ENCODE data around the gene UNC5CL. TPM values are rescaled to one million over a fixed set of nuclear protein-coding genes. Genes with fewer than 3 reads are reported as not detected.

UNC5CL gene
- total RNA-seq, 1 experiment from 2014 or later, result 4.5 TPM

- Mint-ChIP-seq H3K4me3 (peak overlapping the region; percentile 64), H3K27ac (no peak overlapping the region), H3K4me1 (peaks cover 23% of the 10 kb centered on the region), H3K27me3 (ENCODE audit: low read depth) (no peaks in the 10 kb centered on the region; the same call in 1 of the 2 replicates), H3K36me3 (no peaks in the 10 kb centered on the region), H3K9me3 (no peaks in the 10 kb centered on the region)
- POLR2A ChIA-PET, result interaction anchor here (0.8 to 1.5 kb wide), 4 partner anchors 11 to 134 kb away, joined by 3 to 6 read pairs (median 4); partner anchors contain the start of gene UNC5CL
- TF ChIP-seq, protein P1, sequence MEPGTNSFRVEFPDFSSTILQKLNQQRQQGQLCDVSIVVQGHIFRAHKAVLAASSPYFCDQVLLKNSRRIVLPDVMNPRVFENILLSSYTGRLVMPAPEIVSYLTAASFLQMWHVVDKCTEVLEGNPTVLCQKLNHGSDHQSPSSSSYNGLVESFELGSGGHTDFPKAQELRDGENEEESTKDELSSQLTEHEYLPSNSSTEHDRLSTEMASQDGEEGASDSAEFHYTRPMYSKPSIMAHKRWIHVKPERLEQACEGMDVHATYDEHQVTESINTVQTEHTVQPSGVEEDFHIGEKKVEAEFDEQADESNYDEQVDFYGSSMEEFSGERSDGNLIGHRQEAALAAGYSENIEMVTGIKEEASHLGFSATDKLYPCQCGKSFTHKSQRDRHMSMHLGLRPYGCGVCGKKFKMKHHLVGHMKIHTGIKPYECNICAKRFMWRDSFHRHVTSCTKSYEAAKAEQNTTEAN (CRISPR knock-in tag; IDR thresholded peaks at IDR 0.05), result no peak
- TF ChIP-seq, protein P2, sequence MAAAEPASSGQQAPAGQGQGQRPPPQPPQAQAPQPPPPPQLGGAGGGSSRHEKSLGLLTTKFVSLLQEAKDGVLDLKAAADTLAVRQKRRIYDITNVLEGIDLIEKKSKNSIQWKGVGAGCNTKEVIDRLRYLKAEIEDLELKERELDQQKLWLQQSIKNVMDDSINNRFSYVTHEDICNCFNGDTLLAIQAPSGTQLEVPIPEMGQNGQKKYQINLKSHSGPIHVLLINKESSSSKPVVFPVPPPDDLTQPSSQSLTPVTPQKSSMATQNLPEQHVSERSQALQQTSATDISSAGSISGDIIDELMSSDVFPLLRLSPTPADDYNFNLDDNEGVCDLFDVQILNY (CRISPR knock-in tag; IDR thresholded peaks at IDR 0.05), result 0 out of 2 replicates have a peak, but pooled peaks have one; percentile 50
- TF ChIP-seq, protein P3, sequence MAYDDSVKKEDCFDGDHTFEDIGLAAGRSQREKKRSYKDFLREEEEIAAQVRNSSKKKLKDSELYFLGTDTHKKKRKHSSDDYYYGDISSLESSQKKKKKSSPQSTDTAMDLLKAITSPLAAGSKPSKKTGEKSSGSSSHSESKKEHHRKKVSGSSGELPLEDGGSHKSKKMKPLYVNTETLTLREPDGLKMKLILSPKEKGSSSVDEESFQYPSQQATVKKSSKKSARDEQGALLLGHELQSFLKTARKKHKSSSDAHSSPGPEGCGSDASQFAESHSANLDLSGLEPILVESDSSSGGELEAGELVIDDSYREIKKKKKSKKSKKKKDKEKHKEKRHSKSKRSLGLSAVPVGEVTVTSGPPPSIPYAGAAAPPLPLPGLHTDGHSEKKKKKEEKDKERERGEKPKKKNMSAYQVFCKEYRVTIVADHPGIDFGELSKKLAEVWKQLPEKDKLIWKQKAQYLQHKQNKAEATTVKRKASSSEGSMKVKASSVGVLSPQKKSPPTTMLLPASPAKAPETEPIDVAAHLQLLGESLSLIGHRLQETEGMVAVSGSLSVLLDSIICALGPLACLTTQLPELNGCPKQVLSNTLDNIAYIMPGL (CRISPR knock-in tag; IDR thresholded peaks at IDR 0.05), result peak; percentile 99
- 0 out of 2 replicates have a peak, but pooled peaks have one; percentile 77 for TF ChIP-seq KAT7 (CRISPR knock-in tag; IDR thresholded peaks at IDR 0.05; ENCODE audit: borderline replicate concordance)
- TF ChIP-seq, protein P4, sequence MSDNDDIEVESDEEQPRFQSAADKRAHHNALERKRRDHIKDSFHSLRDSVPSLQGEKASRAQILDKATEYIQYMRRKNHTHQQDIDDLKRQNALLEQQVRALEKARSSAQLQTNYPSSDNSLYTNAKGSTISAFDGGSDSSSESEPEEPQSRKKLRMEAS (CRISPR knock-in tag; IDR thresholded peaks at IDR 0.05), result peak; percentile 80; the same call in 1 of the 2 replicates
- no peak for TF ChIP-seq ZNF416 (CRISPR knock-in tag; IDR thresholded peaks at IDR 0.05)
- TF ChIP-seq, protein P5, sequence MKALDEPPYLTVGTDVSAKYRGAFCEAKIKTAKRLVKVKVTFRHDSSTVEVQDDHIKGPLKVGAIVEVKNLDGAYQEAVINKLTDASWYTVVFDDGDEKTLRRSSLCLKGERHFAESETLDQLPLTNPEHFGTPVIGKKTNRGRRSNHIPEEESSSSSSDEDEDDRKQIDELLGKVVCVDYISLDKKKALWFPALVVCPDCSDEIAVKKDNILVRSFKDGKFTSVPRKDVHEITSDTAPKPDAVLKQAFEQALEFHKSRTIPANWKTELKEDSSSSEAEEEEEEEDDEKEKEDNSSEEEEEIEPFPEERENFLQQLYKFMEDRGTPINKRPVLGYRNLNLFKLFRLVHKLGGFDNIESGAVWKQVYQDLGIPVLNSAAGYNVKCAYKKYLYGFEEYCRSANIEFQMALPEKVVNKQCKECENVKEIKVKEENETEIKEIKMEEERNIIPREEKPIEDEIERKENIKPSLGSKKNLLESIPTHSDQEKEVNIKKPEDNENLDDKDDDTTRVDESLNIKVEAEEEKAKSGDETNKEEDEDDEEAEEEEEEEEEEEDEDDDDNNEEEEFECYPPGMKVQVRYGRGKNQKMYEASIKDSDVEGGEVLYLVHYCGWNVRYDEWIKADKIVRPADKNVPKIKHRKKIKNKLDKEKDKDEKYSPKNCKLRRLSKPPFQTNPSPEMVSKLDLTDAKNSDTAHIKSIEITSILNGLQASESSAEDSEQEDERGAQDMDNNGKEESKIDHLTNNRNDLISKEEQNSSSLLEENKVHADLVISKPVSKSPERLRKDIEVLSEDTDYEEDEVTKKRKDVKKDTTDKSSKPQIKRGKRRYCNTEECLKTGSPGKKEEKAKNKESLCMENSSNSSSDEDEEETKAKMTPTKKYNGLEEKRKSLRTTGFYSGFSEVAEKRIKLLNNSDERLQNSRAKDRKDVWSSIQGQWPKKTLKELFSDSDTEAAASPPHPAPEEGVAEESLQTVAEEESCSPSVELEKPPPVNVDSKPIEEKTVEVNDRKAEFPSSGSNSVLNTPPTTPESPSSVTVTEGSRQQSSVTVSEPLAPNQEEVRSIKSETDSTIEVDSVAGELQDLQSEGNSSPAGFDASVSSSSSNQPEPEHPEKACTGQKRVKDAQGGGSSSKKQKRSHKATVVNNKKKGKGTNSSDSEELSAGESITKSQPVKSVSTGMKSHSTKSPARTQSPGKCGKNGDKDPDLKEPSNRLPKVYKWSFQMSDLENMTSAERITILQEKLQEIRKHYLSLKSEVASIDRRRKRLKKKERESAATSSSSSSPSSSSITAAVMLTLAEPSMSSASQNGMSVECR (CRISPR knock-in tag; IDR thresholded peaks at IDR 0.05; ENCODE audit: borderline replicate concordance), result peak; percentile 34; the same call in 1 of the 2 replicates
- TF ChIP-seq NFATC4 (CRISPR knock-in tag; IDR thresholded peaks at IDR 0.05), result 0 out of 2 replicates have a peak, but pooled peaks have one; percentile 57
- TF ChIP-seq FOXP1 (CRISPR knock-in tag; IDR thresholded peaks at IDR 0.05; ENCODE audit: borderline replicate concordance), result peak; percentile 73; the same call in 1 of the 2 replicates
- no peak for TF ChIP-seq SMAD3 (CRISPR knock-in tag; IDR thresholded peaks at IDR 0.05; ENCODE audit: borderline replicate concordance)
- TF ChIP-seq SP1 (CRISPR knock-in tag; conservative IDR thresholded peaks at IDR 0.05), result peak; percentile 61; the same call in 1 of the 2 replicates
- peak; percentile 99 for TF ChIP-seq CTCF (IDR thresholded peaks at IDR 0.05)
- TF ChIP-seq ZNF138 (CRISPR knock-in tag; conservative IDR thresholded peaks at IDR 0.05), result no peak
- peak; percentile 32 for TF ChIP-seq FOXK1 (CRISPR knock-in tag; IDR thresholded peaks at IDR 0.05)
- TF ChIP-seq MYBL2 (CRISPR knock-in tag; IDR thresholded peaks at IDR 0.05), result 0 out of 2 replicates have a peak, but pooled peaks have one; percentile 41
- TF ChIP-seq JUN (CRISPR knock-in tag; IDR thresholded peaks at IDR 0.05), result no peak
- TF ChIP-seq ETV6 (CRISPR knock-in tag; IDR thresholded peaks at IDR 0.05), result 0 out of 2 replicates have a peak, but pooled peaks have one; percentile 18
- ATAC-seq (peak; percentile 86), DNase-seq (ENCODE audit: low spot score) (peak; percentile 87)
- CTCF ChIA-PET, result interaction anchor here (0.6 to 3.2 kb wide), 71 partner anchors 10 to 1093 kb away, joined by 3 to 97 read pairs (median 4); partner anchors contain the start of genes LRFN2, NFYA, OARD1 and TSPO2
Observed at GRCh38 chr6:41027799-41028560, 11.0 kb downstream of the UNC5CL start.

Measured in WTC11 (cell line).